Measurements from ENCODE around the gene OR52E8. TPM values are rescaled to one million over a fixed set of nuclear protein-coding genes. Genes with fewer than 3 reads are reported as not detected.

Gene OR52E8
- total RNA-seq: not detected
- not detected for polyA plus RNA-seq (2013, experiment 1 of 2)
- not detected for polyA plus RNA-seq (2013, experiment 2 of 2)
- long read RNA-seq, experiment 1: 0 reads
- long read RNA-seq, experiment 2: 0 reads
- long read RNA-seq, experiment 3: 0 reads
- long read RNA-seq, experiment 4: 0 reads

- H3K4me1 Mint-ChIP-seq: no peaks in the 10 kb centered on the region
- DNase-seq: no peak
- no peak within 1 kb of the TSS for H3K27ac Mint-ChIP-seq
- no peaks in the 10 kb centered on the region for H3K27me3 ChIP-seq (ENCODE audit: control insufficient read depth, insufficient read depth, low read length, poor library complexity, severe bottlenecking)
- no peak within 1 kb of the TSS for H3K9ac ChIP-seq (ENCODE audit: extremely low read depth, low read length, poor library complexity, severe bottlenecking)
- no peaks in the 10 kb centered on the region for H3K36me3 Mint-ChIP-seq (ENCODE audit: low read depth)
- H3K4me3 Mint-ChIP-seq: no peak within 1 kb of the TSS
- no peak for TF ChIP-seq CTCF (conservative IDR thresholded peaks at IDR 0.05)
- no peaks in the 10 kb centered on the region for H3K27me3 Mint-ChIP-seq (ENCODE audit: insufficient read depth)
- H3K4me1 ChIP-seq (ENCODE audit: control insufficient read depth, insufficient read depth, low read length): no peaks in the 10 kb centered on the region
- no peak within 1 kb of the TSS for H3K27ac ChIP-seq (ENCODE audit: low read depth, low read length)
- no peaks in the 10 kb centered on the region for H3K9me3 ChIP-seq (ENCODE audit: control insufficient read depth, low read length)
- WGBS, 2 experiments (ENCODE audit: insufficient coverage in 1 of 2, insufficient read length in 1 of 2): 80 to 89% methylated on average over 1 to 3 of the region's 3 CpGs
- no peaks in the 10 kb centered on the region for H3K36me3 ChIP-seq (ENCODE audit: control insufficient read depth, insufficient read depth, low read length)
- no peak within 1 kb of the TSS for H3K4me3 ChIP-seq (ENCODE audit: low read length)
- H3K9me3 Mint-ChIP-seq: peaks cover 6% of the 10 kb centered on the region
Observed at GRCh38 chr11:5857590-5857989, at the start of gene OR52E8. OR52E8 (minus strand) TSS chr11:5857690; CDS start chr11:5857690, 0 bp downstream.

- H3K4me3 ChIP-seq (ENCODE audit: low read length): no peak overlapping the region
- no peaks in the 10 kb centered on the region for H3K27me3 Mint-ChIP-seq (ENCODE audit: insufficient read depth)
Observed at GRCh38 chr11:5899534-5899933, 42.0 kb upstream of the OR52E8 start.

GRCh38 chr11:5892908-5893307 lies 35.4 kb upstream of the OR52E8 start, which contains the start of gene OR52E5:
OR52E5 (plus strand) TSS chr11:5893208; CDS start chr11:5900777, 7,569 bp downstream.
- no peaks in the 10 kb centered on the region for H3K27me3 Mint-ChIP-seq (ENCODE audit: insufficient read depth)
- Histone ChIP-seq H3K4me1 (ENCODE audit: control insufficient read depth, insufficient read depth, low read length) (no peaks in the 10 kb centered on the region), H3K36me3 (ENCODE audit: control insufficient read depth, insufficient read depth, low read length) (no peaks in the 10 kb centered on the region), H3K9ac (ENCODE audit: extremely low read depth, low read length, poor library complexity, severe bottlenecking) (no peak within 1 kb of the TSS), H3K4me3 (ENCODE audit: low read length) (no peak within 1 kb of the TSS), H3K27me3 (ENCODE audit: control insufficient read depth, insufficient read depth, low read length, poor library complexity, severe bottlenecking) (no peaks in the 10 kb centered on the region), H3K9me3 (ENCODE audit: control insufficient read depth, low read length) (no peaks in the 10 kb centered on the region), H3K27ac (ENCODE audit: low read depth, low read length) (no peak within 1 kb of the TSS)
- H3K4me3 Mint-ChIP-seq: no peak within 1 kb of the TSS
- 83 to 94% methylated on average over 1 to 3 of the region's 3 CpGs for WGBS, 2 experiments (ENCODE audit: insufficient coverage in 1 of 2, insufficient read length in 1 of 2)
- no peaks in the 10 kb centered on the region for H3K9me3 Mint-ChIP-seq
- H3K27ac Mint-ChIP-seq: no peak within 1 kb of the TSS
- H3K4me1 Mint-ChIP-seq: no peaks in the 10 kb centered on the region
- TF ChIP-seq CTCF (conservative IDR thresholded peaks at IDR 0.05): no peak
- DNase-seq: no peak
- H3K36me3 Mint-ChIP-seq (ENCODE audit: low read depth): no peaks in the 10 kb centered on the region

More at GRCh38 chr11:5899534-5899933, 42.0 kb upstream of the OR52E8 start:
- no peak for DNase-seq
- no peak overlapping the region for H3K4me3 Mint-ChIP-seq
- H3K27ac ChIP-seq (ENCODE audit: low read depth, low read length): no peak overlapping the region
- H3K9ac ChIP-seq (ENCODE audit: extremely low read depth, low read length, poor library complexity, severe bottlenecking): no peak overlapping the region
- no peaks in the 10 kb centered on the region for H3K36me3 ChIP-seq (ENCODE audit: control insufficient read depth, insufficient read depth, low read length)
- peaks cover 3% of the 10 kb centered on the region for H3K9me3 Mint-ChIP-seq
- no peaks in the 10 kb centered on the region for H3K4me1 ChIP-seq (ENCODE audit: control insufficient read depth, insufficient read depth, low read length)
- 73 to 83% methylated on average over 2 of the region's 2 CpGs for WGBS, 2 experiments (ENCODE audit: insufficient coverage in 1 of 2, insufficient read length in 1 of 2)
- no peaks in the 10 kb centered on the region for H3K9me3 ChIP-seq (ENCODE audit: control insufficient read depth, low read length)
- H3K27ac Mint-ChIP-seq: no peak overlapping the region
- no peaks in the 10 kb centered on the region for H3K4me1 Mint-ChIP-seq
- H3K27me3 ChIP-seq (ENCODE audit: control insufficient read depth, insufficient read depth, low read length, poor library complexity, severe bottlenecking): no peaks in the 10 kb centered on the region
- no peak for TF ChIP-seq CTCF (conservative IDR thresholded peaks at IDR 0.05)
- H3K36me3 Mint-ChIP-seq (ENCODE audit: low read depth): no peaks in the 10 kb centered on the region

All from endodermal cell (in vitro differentiated cells).